Bladder microvascular endothelial cell (primary cell): Measurements from ENCODE around the gene CENPO. TPM values are rescaled to one million over a fixed set of nuclear protein-coding genes. Genes with fewer than 3 reads are reported as not detected.

ENCODE experiments used
- total RNA-seq: library from RNA; depleted of rRNA; stranded (reverse); fragments of >200 nt; gene quantifications from 2 replicates; pipeline ENCODE4 v1.2.3, GENCODE V29; 2014

CENPO gene, protein sequence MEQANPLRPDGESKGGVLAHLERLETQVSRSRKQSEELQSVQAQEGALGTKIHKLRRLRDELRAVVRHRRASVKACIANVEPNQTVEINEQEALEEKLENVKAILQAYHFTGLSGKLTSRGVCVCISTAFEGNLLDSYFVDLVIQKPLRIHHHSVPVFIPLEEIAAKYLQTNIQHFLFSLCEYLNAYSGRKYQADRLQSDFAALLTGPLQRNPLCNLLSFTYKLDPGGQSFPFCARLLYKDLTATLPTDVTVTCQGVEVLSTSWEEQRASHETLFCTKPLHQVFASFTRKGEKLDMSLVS
- 13.9 and 16.7 TPM in 2 replicates for total RNA-seq

DNA sequence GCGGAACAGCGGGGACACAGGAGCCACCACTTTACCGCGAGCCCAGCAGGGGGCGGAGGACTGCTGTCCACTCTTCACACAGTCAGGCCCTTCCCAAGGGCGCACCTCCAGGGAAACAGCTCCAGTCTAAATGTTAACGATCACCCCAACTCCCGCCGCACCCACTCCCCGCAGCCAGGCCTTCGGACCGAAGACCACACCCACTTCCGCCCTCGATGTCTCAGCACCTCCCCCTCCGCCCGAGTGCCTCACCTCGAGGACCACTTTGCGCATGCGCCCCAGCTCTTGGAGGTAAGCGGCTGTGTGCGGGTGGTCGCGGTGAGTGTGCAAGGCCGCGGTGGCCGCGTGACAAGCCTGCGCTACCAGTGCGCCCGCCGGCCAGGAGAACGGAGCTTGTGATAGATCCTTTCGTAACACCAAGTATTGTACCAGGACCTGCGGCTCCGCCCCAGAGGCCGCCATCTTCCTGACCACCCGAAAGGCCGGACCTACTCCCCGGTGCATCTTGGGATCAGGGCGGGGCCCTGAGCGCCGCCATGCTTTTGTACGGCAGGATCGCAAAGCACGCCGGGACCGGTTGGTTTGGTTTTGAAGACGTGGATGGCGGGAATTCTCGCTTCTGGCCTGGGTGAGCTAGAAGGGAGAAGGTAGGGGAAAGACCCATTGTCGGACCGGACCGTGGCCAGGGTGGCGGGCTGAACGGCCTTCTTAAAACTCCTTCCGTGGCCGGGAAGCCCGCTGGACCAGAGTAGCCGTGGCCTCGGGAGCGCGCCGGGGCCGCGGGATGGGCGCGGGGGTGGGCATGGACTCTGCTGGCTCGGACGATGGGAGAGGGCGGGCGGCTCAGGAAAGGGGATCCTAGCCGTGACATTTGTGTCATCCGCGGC lies at the start of gene CENPO, which contains the start of gene PTRHD1:
Gene CENPO (plus strand): TSS at position 552 of the 887 bp plus-strand sequence. CDS start 495 bp downstream, outside the sequence.
Gene PTRHD1 (minus strand): TSS at position 518 of the 887 bp plus-strand sequence. CDS start 14 bp downstream, at position 504.

Other genes with a start within 250 kb of the CENPO start
- 26.3 and 37.2 TPM in 2 replicates for gene PTRHD1, start within 50 bp of the CENPO start, total RNA-seq
- 24.3 and 25.8 TPM in 2 replicates for gene ADCY3, start 126.8 kb downstream of the CENPO start, total RNA-seq
- gene DNAJC27, start 178.5 kb downstream of the CENPO start, total RNA-seq: 1.6 and 3.2 TPM in 2 replicates
- 0.49 and 2.2 TPM in 2 replicates for gene EFR3B, start 248.7 kb downstream of the CENPO start, total RNA-seq